Heart left ventricle (tissue), 16 donors: ENCODE results near the gene ESYT3. TPM values are rescaled to one million over a fixed set of nuclear protein-coding genes. Genes with fewer than 3 reads are reported as not detected.

Experiments used
- ATAC-seq, 4 donors: fragments of 200-7000 bp; cut with Tn5 transposase; one replicate each; pipeline ENCODE4 v1.9.1; 2020 to 2022; ENCODE audit warnings: moderate library complexity in 4 of 4, mild to moderate bottlenecking in 3 of 4, moderate number of reproducible peaks in 1 of 4
- DNase-seq, 5 donors: peaks; one replicate each; pipeline ENCODE4 v3.0.0-alpha.2; 2020
- H3K27ac ChIP-seq, 12 donors: fragments of 200-600 bp; sonication (generic) in 4 of 12; one replicate each; pipeline versions ENCODE4 v1.5.0 to v1.8.0; 2016 to 2022; ENCODE audit warnings: mild to moderate bottlenecking in 2 of 12
- H3K27me3 ChIP-seq, 9 donors: fragments of 200-600 bp; sonication (generic) in 2 of 9; one replicate each; pipeline versions ENCODE4 v1.5.1 to v1.8.0; 2016 to 2022; ENCODE audit warnings: mild to moderate bottlenecking in 3 of 9
- H3K36me3 ChIP-seq, 9 donors: fragments of 200-600 bp; sonication (generic) in 2 of 9; one replicate each; pipeline versions ENCODE4 v1.5.0 to v1.8.0; 2018 to 2022; ENCODE audit warnings: mild to moderate bottlenecking in 2 of 9
- H3K4me1 ChIP-seq, 12 donors: fragments of 200-600 bp; sonication (generic) in 4 of 12; one replicate each; pipeline versions ENCODE4 v1.5.0 to v1.8.0; 2016 to 2022; ENCODE audit warnings: mild to moderate bottlenecking in 3 of 12
- H3K4me3 ChIP-seq, 12 donors: fragments of 200-600 bp; sonication (generic) in 4 of 12; one replicate each; pipeline versions ENCODE4 v1.5.0 to v1.8.0; 2017 to 2022; ENCODE audit warnings: mild to moderate bottlenecking in 9 of 12, moderate library complexity in 4 of 12
- H3K9me3 ChIP-seq, 12 donors: fragments of 200-600 bp; sonication (generic) in 4 of 12; one replicate each; pipeline versions ENCODE4 v1.5.0 to v1.8.0; 2016 to 2022; ENCODE audit warnings: mild to moderate bottlenecking in 1 of 12
- CTCF ChIP-seq, 12 donors: fragments of 200-600 bp; sonication (generic) in 4 of 12; IDR thresholded peaks; one replicate each; pipeline versions ENCODE4 v1.5.0 to v1.8.0; 2018 to 2022; ENCODE audit warnings: antibody characterized with exemption in 12 of 12, mild to moderate bottlenecking in 5 of 12
- POLR2A ChIP-seq, 2 donors: fragments of 450-650 bp; IDR thresholded peaks; one replicate each; pipeline ENCODE4 v1.6.1; 2017; ENCODE audit warnings: antibody characterized with exemption in 2 of 2, mild to moderate bottlenecking in 2 of 2, moderate library complexity in 2 of 2
- WGBS, 4 donors: extraction: QIAGEN DNeasy Blood & Tissue Kit in 2 of 4; methylation state at CpG; one replicate each; pipeline versions ENCODE4 v1.1.5 to v1.1.7; 2013 to 2018; 5-methylcytosine and 5-hydroxymethylcytosine counted together
- intact Hi-C, 10 donors: fragments of 100-400 bp; cut with DNase I; formaldehyde crosslinking; loops; one replicate each; pipeline versions ENCODE4 v1.11.1 to v1.14.2; 2022
- polyA plus RNA-seq, 2 donors: library from polyadenylated mRNA; stranded (reverse); fragments of 200-250 nt; gene quantifications; one replicate each; pipeline ENCODE4 v1.2.3, GENCODE V29; 2013
- total RNA-seq, 9 donors: library from RNA; depleted of rRNA in 2 of 9; stranded (reverse); fragments of >200 nt in 2 of 9; fragmentation: NEBNext Ultra II Directional in 3 of 9; extraction: Animal tissue kit (Norgen Biotek cat#: 25700) in 3 of 9; gene quantifications; one replicate each; pipeline versions ENCODE4 v1.1.0 to v1.2.4, GENCODE V29; 2016 to 2023
- donor health status: ischemic (EF 13 %, LVEDD 7.1; RV severe dilation, severe dysfunction).
- donor health status: healthy with polysubstance abuse.
- donor health status: DM: no; HTN: yes; CAD: no.
- donor health status: DM: no; HTN: no; CAD: no.
- donor health status: ischemic (EF 25% LVEDD 6.9; RV normal size, moderate dysfunction).
- donor health status: ischemic (EF 25% LVEDD 5.7; RV mildly dilated, moderate dysfunction).
- donor health status: healthy.
- donor health status: DM: yes; HTN: yes; CAD: no.
- donor health status: ischemic (EF 35%, LVEDD 5.7; RV mildly dilated, moderate dysfunction).
- donor health status: nonischemic (EF 11% LVEDD 7.7; RV severe dilation, severe dysfunction).
- donor health status: DM: yes; HTN: yes; CAD: no.
- donor health status: PGD.
- donor health status: ischemic (EF 29% LVEDD 5.4; RV normal size, mild dysfunction).
- donor health status: nonischemic (EF 23%, LVEDD 6.1; RV moderate dilation, normal function).

Gene ESYT3
- total and polyA plus RNA-seq, 11 donors, result 0.42 to 2.7 (median 1.2) TPM

GRCh38 chr3:138496436-138496835 is 62.0 kb downstream of the ESYT3 start:
- no peaks in the 10 kb centered on the region for H3K9me3 ChIP-seq
- WGBS, 4 donors, result 96 to 100% (median 98%) methylated on average over 2 of the region's 2 CpGs
- H3K27me3 ChIP-seq, result no peaks in the 10 kb centered on the region
- no peak overlapping the region for H3K4me3 ChIP-seq
- H3K27ac ChIP-seq, result no peak overlapping the region
- peaks cover 0 to 20% (median 5%) of the 10 kb centered on the region in 9 donors for H3K36me3 ChIP-seq
- TF ChIP-seq CTCF (IDR thresholded peaks at IDR 0.05), result no peak
- no peak for TF ChIP-seq POLR2A (IDR thresholded peaks at IDR 0.05)
- DNase-seq (no peak), ATAC-seq (no peak)
- intact Hi-C loops, result no loop called here
- peaks cover 0 to 20% (median 8%) of the 10 kb centered on the region in 12 donors for H3K4me1 ChIP-seq

GRCh38 chr3:138497021-138497420 is 62.6 kb downstream of the ESYT3 start:
- Histone ChIP-seq H3K36me3 (peaks cover 0 to 20% (median 5%) of the 10 kb centered on the region in 9 donors), H3K27ac (no peak overlapping the region), H3K27me3 (no peaks in the 10 kb centered on the region), H3K4me3 (no peak overlapping the region), H3K4me1 (peaks cover 0 to 20% (median 8%) of the 10 kb centered on the region in 12 donors), H3K9me3 (no peaks in the 10 kb centered on the region)
- intact Hi-C loops, result no loop called here
- ATAC-seq, result no peak
- TF ChIP-seq CTCF (IDR thresholded peaks at IDR 0.05) (no peak), POLR2A (IDR thresholded peaks at IDR 0.05) (no peak)
- DNase-seq, result no peak

- no peak for TF ChIP-seq CTCF (IDR thresholded peaks at IDR 0.05)
- no peak for TF ChIP-seq POLR2A (IDR thresholded peaks at IDR 0.05)
- intact Hi-C loops, result no loop called here
- Histone ChIP-seq H3K4me1 (peaks cover 0 to 18% (median 8%) of the 10 kb centered on the region in 12 donors), H3K4me3 (no peak overlapping the region), H3K9me3 (no peaks in the 10 kb centered on the region), H3K27me3 (no peaks in the 10 kb centered on the region), H3K27ac (no peak overlapping the region), H3K36me3 (peaks cover 0 to 20% (median 5%) of the 10 kb centered on the region in 9 donors)
- ATAC-seq (no peak), DNase-seq (no peak)
- 95 to 98% (median 97%) methylated on average over 1 of the region's 1 CpG for WGBS, 4 donors
Observed at GRCh38 chr3:138497851-138498250, 63.4 kb downstream of the ESYT3 start.

- ATAC-seq, result no peak
- Histone ChIP-seq H3K36me3 (peaks cover 0 to 23% (median 5%) of the 10 kb centered on the region in 9 donors), H3K4me1 (peaks cover 0 to 8% (median 2%) of the 10 kb centered on the region in 12 donors), H3K4me3 (no peak overlapping the region), H3K27ac (no peak overlapping the region), H3K27me3 (no peaks in the 10 kb centered on the region), H3K9me3 (no peaks in the 10 kb centered on the region)
- no peak for TF ChIP-seq CTCF (IDR thresholded peaks at IDR 0.05)
- TF ChIP-seq POLR2A (IDR thresholded peaks at IDR 0.05), result no peak
- DNase-seq, result no peak
- intact Hi-C loops, result no loop called here
Observed at GRCh38 chr3:138498991-138499390, 64.6 kb downstream of the ESYT3 start.
